H9 (cell line): ENCODE measurements around the gene GID8. TPM values are rescaled to one million over a fixed set of nuclear protein-coding genes. Genes with fewer than 3 reads are reported as not detected.

Experiments used
- DNase-seq: peaks from one replicate; pipeline ENCODE4 v3.0.0-alpha.2; 2017
- H2AFZ ChIP-seq: one replicate; pipeline ENCODE4 v1.6.1; 2013; ENCODE audit warnings: mild to moderate bottlenecking, low read length, control low read depth, moderate library complexity
- H2AK5ac ChIP-seq: 2 replicates; pipeline ENCODE4 v1.6.1; 2013; ENCODE audit warnings: low read length, control low read depth, mixed read lengths; ENCODE audit not compliant: insufficient read length
- H2BK120ac ChIP-seq: one replicate; pipeline ENCODE4 v1.6.1; 2013; ENCODE audit warnings: low read depth, mild to moderate bottlenecking, low read length, control low read depth, inconsistent platforms; ENCODE audit not compliant: poor library complexity, severe bottlenecking
- H2BK12ac ChIP-seq: 2 replicates; pipeline ENCODE4 v1.6.1; 2013; ENCODE audit warnings: low read length, control low read depth, mixed read lengths, low read depth; ENCODE audit not compliant: insufficient read length
- H2BK15ac ChIP-seq: 2 replicates; pipeline ENCODE4 v1.6.1; 2013; ENCODE audit warnings: low read depth, low read length, control low read depth
- H2BK20ac ChIP-seq: one replicate; pipeline ENCODE4 v1.6.1; 2013; ENCODE audit warnings: low read depth, mild to moderate bottlenecking, low read length, control low read depth, inconsistent platforms; ENCODE audit not compliant: poor library complexity, severe bottlenecking
- H2BK5ac ChIP-seq: 2 replicates; pipeline ENCODE4 v1.6.1; 2013; ENCODE audit warnings: low read length, control low read depth, mixed read lengths; ENCODE audit not compliant: insufficient read length
- H3K14ac ChIP-seq: 2 replicates; pipeline ENCODE4 v1.6.1; 2013; ENCODE audit warnings: low read length, control low read depth; ENCODE audit not compliant: insufficient read depth
- H3K18ac ChIP-seq: 2 replicates; pipeline ENCODE4 v1.6.1; 2013; ENCODE audit warnings: low read depth, mild to moderate bottlenecking, mixed read lengths, low read length, control low read depth; ENCODE audit not compliant: insufficient read length
- H3K23ac ChIP-seq: 2 replicates; pipeline ENCODE4 v1.6.1; 2013; ENCODE audit warnings: low read length, control low read depth, mixed read lengths, low read depth; ENCODE audit not compliant: insufficient read length
- H3K23me2 ChIP-seq: 2 replicates; pipeline ENCODE4 v1.6.1; 2013; ENCODE audit warnings: low read depth, mild to moderate bottlenecking, mixed read lengths, low read length, control low read depth; ENCODE audit not compliant: insufficient read length, poor library complexity, severe bottlenecking
- H3K27ac ChIP-seq: 2 replicates; pipeline ENCODE4 v1.5.1; 2013; ENCODE audit warnings: low read length, control low read depth, mixed read lengths, low read depth; ENCODE audit not compliant: insufficient read length
- H3K27me3 ChIP-seq: 2 replicates; pipeline ENCODE4 v1.6.1; 2013; ENCODE audit warnings: low read length, control low read depth, inconsistent platforms; ENCODE audit not compliant: insufficient read depth
- H3K4ac ChIP-seq: 2 replicates; pipeline ENCODE4 v1.6.1; 2013; ENCODE audit warnings: low read depth, mild to moderate bottlenecking, control low read depth, inconsistent platforms, low read length, moderate library complexity
- H3K4me1 ChIP-seq: 2 replicates; pipeline ENCODE4 v1.6.1; 2013; ENCODE audit warnings: low read length, control low read depth, inconsistent platforms; ENCODE audit not compliant: insufficient read depth
- H3K4me2 ChIP-seq: 2 replicates; pipeline ENCODE4 v1.6.1; 2013; ENCODE audit warnings: low read length, control low read depth, mixed read lengths; ENCODE audit not compliant: insufficient read length, insufficient read depth
- H3K56ac ChIP-seq: 2 replicates; pipeline ENCODE4 v1.6.1; 2013; ENCODE audit warnings: low read depth, mild to moderate bottlenecking, mixed read lengths, low read length, control low read depth; ENCODE audit not compliant: insufficient read length
- H3K79me1 ChIP-seq: 2 replicates; pipeline ENCODE4 v1.6.1; 2013; ENCODE audit warnings: low read depth, mild to moderate bottlenecking, moderate library complexity, low read length, control low read depth, inconsistent platforms; ENCODE audit not compliant: insufficient read depth, poor library complexity, severe bottlenecking
- H3K79me2 ChIP-seq: 2 replicates; pipeline ENCODE4 v1.6.1; 2013; ENCODE audit warnings: low read length, control low read depth, inconsistent platforms; ENCODE audit not compliant: insufficient read depth
- H3K9ac ChIP-seq: 2 replicates; pipeline ENCODE4 v1.6.1; 2013; ENCODE audit warnings: low read length, control low read depth, mixed read lengths; ENCODE audit not compliant: insufficient read length; ENCODE audit errors: extremely low read depth
- H3K9me3 ChIP-seq: one replicate; pipeline ENCODE4 v1.6.1; 2013; ENCODE audit warnings: low read depth, low read length, inconsistent platforms; ENCODE audit not compliant: control insufficient read depth
- H3T11ph ChIP-seq: one replicate; pipeline ENCODE4 v1.6.1; 2013; ENCODE audit warnings: mild to moderate bottlenecking, low read length, control low read depth, inconsistent platforms
- H4K20me1 ChIP-seq: one replicate; pipeline ENCODE4 v1.6.1; 2013; ENCODE audit not compliant: control insufficient read depth, insufficient read length, insufficient read depth
- H4K5ac ChIP-seq: 2 replicates; pipeline ENCODE4 v1.6.1; 2013; ENCODE audit warnings: low read depth, mild to moderate bottlenecking, mixed read lengths, low read length, control low read depth; ENCODE audit not compliant: insufficient read length
- H4K8ac ChIP-seq: replicated peaks from 2 replicates; pipeline ENCODE4 v1.6.1; 2013; ENCODE audit warnings: low read length, control low read depth, mixed read lengths, low read depth; ENCODE audit not compliant: insufficient read length
- H4K91ac ChIP-seq: 2 replicates; pipeline ENCODE4 v1.6.1; 2013; ENCODE audit warnings: low read depth, mild to moderate bottlenecking, moderate library complexity, mixed read lengths, low read length, control low read depth; ENCODE audit not compliant: insufficient read length
- H3K27ac Mint-ChIP-seq, 3 experiments: 2 replicates in 2 of 3; 3 replicates in 1 of 3; pipeline ENCODE4 v1.8.0; 2020 to 2021; ENCODE audit warnings: mixed read lengths in 3 of 3, mild to moderate bottlenecking in 1 of 3, moderate library complexity in 1 of 3
- H3K27me3 Mint-ChIP-seq: 2 replicates; pipeline ENCODE4 v1.8.0; 2021; ENCODE audit warnings: low read depth, mild to moderate bottlenecking, moderate library complexity, mixed read lengths
- H3K36me3 Mint-ChIP-seq, 3 experiments: 2 replicates in 2 of 3; 3 replicates in 1 of 3; pipeline ENCODE4 v1.8.0; 2020 to 2021; ENCODE audit warnings: low read depth in 3 of 3, mixed read lengths in 3 of 3; ENCODE audit not compliant: insufficient read depth in 1 of 3
- H3K4me1 Mint-ChIP-seq, 2 experiments: 2 replicates each; pipeline ENCODE4 v1.8.0; 2020; ENCODE audit warnings: mixed read lengths in 2 of 2
- H3K4me3 Mint-ChIP-seq, 2 experiments: 2 replicates in 1 of 2; 3 replicates in 1 of 2; pipeline ENCODE4 v1.8.0; 2020 to 2021; ENCODE audit warnings: mild to moderate bottlenecking in 2 of 2, mixed read lengths in 2 of 2, moderate library complexity in 1 of 2
- H3K9me3 Mint-ChIP-seq, 2 experiments: 2 replicates in 1 of 2; 3 replicates in 1 of 2; pipeline ENCODE4 v1.8.0; 2020; ENCODE audit warnings: mild to moderate bottlenecking in 2 of 2, mixed read lengths in 2 of 2, moderate library complexity in 1 of 2
- whole genome bisulfite sequencing: extraction: QIAGEN DNeasy Blood & Tissue Kit; methylation state at CpG from one replicate; pipeline ENCODE4 v1.1.7; 2013; ENCODE audit warnings: missing lambda C conversion rate, low lambda C conversion rate, mixed read lengths; ENCODE audit not compliant: insufficient read length; ENCODE audit errors: extremely low coverage; 5-methylcytosine and 5-hydroxymethylcytosine counted together
- total RNA-seq: library from RNA; stranded (reverse); gene quantifications from 2 replicates; pipeline ENCODE4 v1.2.1, GENCODE V29; 2021
- TF ChIP-seq, protein P1 (sequence below): fragments of 200-600 bp; sonication (generic); conservative IDR thresholded peaks from 3 replicates; pipeline ENCODE4 v1.8.0; 2021; ENCODE audit warnings: antibody characterized with exemption, mild to moderate bottlenecking

The GID8 gene
- total RNA-seq, 1 experiment from 2014 or later, result 60.9 TPM

DNA sequence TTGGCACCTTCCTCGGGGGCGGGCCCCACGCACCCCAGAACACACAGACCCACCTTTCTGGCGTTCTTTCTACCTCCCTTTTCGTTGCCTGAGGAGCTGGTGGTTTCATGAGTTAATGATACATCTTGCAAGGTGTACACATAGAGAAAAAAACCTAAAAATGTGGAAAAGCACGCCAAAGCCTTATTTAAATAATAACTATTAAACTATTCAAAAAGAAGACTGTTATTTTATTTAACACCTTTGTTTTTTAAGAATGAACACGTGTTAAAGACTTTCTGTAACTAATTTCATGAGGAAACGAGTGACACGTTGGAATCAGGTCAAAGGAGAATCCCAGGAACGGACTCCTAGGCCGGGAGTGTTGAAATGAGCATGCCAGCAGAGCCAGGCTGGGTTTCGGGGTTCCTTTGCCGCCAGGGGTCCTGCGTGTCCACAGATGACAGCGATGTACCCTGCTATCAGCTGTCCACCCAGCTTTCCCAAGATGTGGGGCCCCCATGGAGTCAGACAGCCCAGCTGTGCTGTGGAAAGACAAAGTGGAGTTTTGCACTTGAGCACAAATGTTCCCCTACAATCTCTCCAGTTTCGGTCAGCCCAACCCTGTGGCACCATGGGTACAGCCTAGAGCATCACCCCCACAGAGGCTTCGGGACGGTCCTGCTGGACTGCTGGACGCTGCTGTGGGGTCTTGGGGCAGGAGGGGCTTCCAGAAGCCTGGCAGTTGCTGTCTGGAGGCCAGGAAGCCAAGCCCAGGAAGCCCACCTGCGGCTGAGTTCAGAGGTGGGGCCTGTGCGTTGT is 30.6 kb downstream of the GID8 start:
- Histone ChIP-seq H4K5ac (no peak overlapping the region), H3K23me2 (no peaks in the 10 kb centered on the region), H3K79me2 (no peaks in the 10 kb centered on the region), H3K9me3 (no peaks in the 10 kb centered on the region), H3K14ac (no peak overlapping the region), H3T11ph (no peak overlapping the region), H3K4me1 (no peaks in the 10 kb centered on the region), H2BK15ac (no peak overlapping the region), H2AFZ (no peak overlapping the region), H2BK120ac (no peak overlapping the region), H2BK20ac (no peak overlapping the region), H4K91ac (no peak overlapping the region), H3K27me3 (peaks cover 7% of the 10 kb centered on the region; the same call in 1 of the 2 replicates), H3K23ac (no peak overlapping the region), H3K27ac (no peak overlapping the region), H2BK12ac (no peak overlapping the region), H4K8ac (no peak overlapping the region), H3K9ac (no peak overlapping the region), H3K4me2 (no peak overlapping the region), H3K56ac (no peak overlapping the region), H2BK5ac (no peak overlapping the region), H3K4ac (no peak overlapping the region), H2AK5ac (no peak overlapping the region), H4K20me1 (no peaks in the 10 kb centered on the region), H3K79me1 (no peaks in the 10 kb centered on the region), H3K18ac (no peak overlapping the region)
- TF ChIP-seq, protein P1, sequence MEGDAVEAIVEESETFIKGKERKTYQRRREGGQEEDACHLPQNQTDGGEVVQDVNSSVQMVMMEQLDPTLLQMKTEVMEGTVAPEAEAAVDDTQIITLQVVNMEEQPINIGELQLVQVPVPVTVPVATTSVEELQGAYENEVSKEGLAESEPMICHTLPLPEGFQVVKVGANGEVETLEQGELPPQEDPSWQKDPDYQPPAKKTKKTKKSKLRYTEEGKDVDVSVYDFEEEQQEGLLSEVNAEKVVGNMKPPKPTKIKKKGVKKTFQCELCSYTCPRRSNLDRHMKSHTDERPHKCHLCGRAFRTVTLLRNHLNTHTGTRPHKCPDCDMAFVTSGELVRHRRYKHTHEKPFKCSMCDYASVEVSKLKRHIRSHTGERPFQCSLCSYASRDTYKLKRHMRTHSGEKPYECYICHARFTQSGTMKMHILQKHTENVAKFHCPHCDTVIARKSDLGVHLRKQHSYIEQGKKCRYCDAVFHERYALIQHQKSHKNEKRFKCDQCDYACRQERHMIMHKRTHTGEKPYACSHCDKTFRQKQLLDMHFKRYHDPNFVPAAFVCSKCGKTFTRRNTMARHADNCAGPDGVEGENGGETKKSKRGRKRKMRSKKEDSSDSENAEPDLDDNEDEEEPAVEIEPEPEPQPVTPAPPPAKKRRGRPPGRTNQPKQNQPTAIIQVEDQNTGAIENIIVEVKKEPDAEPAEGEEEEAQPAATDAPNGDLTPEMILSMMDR, result no peak
- Mint-ChIP-seq H3K4me1 (peaks cover 4 to 12% of the 10 kb centered on the region in 2 experiments), H3K9me3 (peaks cover 3% of the 10 kb centered on the region in 2 experiments; a peak in 2 of 5 replicates), H3K36me3 (peaks cover 0 to 8% (median 3%) of the 10 kb centered on the region in 3 experiments; a peak in 3 of 7 replicates), H3K4me3 (no peak overlapping the region), H3K27ac (no peak overlapping the region), H3K27me3 (peaks cover 26% of the 10 kb centered on the region)
- no peak for DNase-seq
- WGBS, result no CpG with 5 or more reads among the region's 21 CpGs
